HUDEP-2 (cell line): ENCODE data around the gene VILL.
A peak's percentile ranks its signal among the peaks of the same experiment; 100 is the strongest.
"Not testable (repeated sequence)": the region's sequence is repeated elsewhere in the genome, so short reads cannot be mapped to it uniquely, and the experiment has no call there.

Experiments
- DNase-seq, 76 experiments: peaks; one replicate each; lab custom pipeline; 2025; ENCODE audit not compliant: unreplicated experiment in 76 of 76; lab: John Stamatoyannopoulos, UW

The VILL gene

GRCh38 chr3:37984596-37984995, 6.0 kb upstream of the VILL start:
- no peak for DNase-seq

DNA sequence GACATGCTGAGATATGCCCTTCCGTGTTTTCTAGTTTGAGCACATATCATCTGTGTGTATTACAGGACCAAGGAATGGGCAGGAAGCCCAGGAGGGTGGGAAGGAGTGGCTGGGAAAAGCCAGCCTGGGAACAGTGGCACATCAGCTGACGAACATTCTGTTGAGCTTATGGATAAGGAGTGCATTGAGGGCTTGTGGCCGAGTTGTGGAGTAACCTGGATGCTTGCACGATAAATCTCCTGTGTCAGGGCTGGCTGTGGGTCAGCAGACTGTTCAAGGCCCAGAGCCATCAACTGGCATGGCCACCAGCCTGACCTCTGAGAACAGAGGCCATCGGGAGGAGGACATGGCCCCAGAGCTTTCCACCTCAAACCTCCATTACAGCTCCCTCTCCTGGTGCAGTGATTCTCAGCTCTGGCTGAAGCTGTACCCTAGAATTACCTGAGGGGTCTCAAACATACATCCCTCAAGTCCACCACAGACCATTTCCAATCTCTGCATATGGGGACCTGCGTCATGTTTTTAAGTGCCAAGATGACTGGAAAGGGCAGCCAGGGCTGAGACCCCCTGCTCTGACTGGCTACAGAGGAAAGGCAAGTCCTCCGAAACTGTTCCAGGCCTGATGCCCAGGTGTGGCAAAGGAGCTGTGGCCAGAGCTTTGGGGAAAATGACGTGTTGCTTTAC, 4.8 kb upstream of the VILL start:
- DNase-seq: no peak

- no peak for DNase-seq
Measured at GRCh38 chr3:37986479-37987314, 3.9 kb upstream of the VILL start.

DNA sequence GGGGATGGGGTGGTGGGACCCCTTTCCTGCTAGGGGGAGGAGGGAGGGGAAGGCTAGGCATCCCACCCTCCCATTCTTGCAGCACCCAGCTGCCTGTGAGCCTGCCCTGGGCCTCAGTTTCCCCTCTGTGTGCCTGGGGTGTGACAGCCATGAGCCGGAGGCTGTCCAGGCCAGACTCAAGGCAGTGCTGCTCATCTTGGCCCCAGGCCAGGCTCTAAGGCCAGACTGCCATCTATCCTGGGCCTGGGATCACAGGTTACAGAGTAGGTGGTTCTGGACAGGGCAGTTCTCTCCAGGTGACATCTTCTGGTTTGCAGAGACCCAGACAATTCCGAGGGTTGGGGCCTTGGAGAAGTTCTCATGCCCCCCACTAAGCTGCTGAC, 3.3 kb upstream of the VILL start:
- no peak for DNase-seq

- no peak for DNase-seq
Measured at GRCh38 chr3:37987751-37988179, 2.8 kb upstream of the VILL start.

DNA sequence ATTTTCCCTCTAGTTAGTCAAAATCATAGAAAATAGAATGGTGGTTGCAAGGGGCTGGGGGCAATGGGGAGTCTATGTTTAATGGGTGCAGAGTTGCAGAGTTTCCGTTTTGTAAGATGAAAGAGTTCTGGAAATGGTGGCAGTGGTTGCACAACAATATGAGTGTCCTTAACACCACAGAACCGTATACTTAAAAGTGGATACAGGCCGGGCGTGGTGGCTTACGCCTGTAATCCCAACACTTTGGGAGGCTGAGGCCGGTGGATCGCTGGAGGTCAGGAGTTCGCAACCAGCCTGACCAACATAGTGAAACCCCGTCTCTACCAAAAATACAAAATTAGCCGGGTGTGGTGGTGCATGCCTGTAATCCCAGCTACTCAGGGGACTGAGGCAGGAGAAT, 2.2 kb upstream of the VILL start:
- not testable (repeated sequence) for DNase-seq

- DNase-seq: no peak
Measured at GRCh38 chr3:37988931-37989525, 1.6 kb upstream of the VILL start.

DNA sequence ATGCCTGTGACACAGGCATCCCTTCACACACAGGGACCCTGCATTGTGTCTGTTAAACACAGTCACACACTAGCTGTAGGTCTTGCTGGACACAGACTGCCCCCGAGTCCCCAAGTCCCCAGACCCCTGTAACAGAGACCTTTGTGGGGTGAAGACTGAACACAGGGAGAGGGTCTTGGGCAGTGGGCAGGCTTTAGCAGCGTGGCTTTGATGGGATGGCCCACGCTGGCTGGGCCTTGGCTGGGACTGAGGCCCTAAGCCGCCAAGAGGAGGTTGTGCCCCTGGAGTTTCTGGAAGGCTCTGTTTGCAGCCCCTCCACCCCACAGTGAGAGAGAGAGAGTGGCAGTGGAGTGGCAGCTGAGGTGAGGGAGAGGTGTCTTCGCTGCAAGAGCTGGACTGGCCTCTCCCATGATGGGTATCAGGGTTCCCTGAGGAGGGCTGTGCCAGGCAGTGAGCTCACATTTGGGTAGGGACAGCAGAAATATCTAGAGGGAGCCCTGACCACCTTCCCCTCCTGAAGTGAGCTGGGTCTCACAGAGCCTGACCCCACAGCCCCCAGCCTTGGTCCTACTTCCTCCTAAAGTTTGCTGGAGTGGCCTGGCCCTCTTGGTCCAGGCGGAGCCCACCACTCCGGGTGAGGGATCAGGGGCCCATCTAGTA, 635 bp upstream of the VILL start:
- no peak for DNase-seq

DNA sequence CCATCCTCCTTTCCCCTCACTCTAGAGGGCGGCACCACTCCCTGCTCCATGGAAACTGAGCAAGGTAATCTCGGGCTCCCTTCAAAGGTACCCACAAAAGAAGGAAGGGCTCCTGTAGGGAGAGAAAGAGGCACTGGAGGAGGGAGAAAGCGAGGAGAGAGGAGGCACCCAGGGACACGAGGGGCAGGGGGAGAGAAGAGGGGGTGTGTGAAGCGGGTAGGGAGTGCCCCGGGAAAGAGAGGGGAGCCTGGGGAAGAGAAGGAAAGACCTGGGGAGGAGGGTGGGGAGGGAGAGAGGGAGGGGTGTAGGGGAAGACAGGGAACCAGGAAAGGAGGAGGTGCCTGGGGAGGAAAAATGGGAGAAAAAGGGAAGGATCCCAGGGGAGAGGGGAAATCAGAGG, 523 bp downstream of the VILL start:
- no peak for DNase-seq

DNA sequence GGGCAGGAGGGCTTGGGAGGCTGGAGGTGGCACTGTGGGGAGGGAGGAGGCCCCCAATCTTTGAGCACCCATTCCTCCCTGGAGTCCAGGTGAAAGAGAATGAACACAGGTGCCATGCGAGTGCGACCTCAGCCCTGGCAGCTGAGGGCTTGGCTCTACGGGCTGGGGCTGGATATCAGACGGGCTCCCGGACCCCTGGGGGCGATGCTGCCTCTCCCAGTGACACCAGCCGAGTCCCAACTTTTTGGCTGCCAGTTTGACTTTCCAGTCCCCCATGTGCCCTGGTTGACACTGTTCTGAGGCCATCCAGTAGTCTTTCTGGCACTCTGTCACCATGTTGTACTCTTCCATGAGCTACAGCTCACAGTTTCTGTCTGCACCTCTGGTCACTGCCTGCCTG, 1.2 kb downstream of the VILL start:
- DNase-seq: no peak

DNA sequence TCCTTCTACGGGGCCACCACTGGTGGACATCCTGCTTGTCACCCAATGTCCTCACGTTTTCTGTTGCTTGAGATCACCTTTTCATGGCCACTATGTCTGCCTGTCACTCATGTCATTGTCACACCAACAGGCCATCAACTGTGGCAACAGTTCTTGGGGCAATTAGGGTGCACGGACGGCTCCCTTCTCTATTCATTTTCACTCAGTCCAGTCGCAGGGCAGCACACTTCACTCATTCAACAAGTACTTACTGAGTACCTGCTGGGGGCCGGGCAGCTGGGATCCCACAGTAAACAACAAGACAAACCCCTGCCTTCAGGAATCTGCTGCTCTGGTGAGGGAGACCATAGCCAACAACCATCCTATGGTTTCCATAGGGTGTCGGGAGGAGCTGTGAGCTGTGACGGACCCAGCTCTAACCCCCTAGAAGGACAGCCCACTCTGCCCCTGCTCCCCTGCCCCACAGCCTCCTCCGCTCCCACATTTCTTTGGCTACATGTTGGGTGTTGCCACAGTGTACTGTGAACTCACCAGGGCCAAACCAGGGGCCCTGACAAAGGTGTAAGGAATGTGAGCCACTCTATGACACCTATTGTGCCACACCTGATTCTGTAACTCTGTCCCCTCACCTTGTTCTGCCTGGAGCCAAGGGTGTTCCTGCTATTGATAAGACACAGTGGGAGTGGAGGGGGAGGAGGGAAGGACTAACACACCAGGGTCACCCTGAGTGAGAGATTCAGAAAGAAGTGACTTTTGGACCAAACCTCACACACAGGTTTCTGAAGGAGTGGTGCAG, 1.9 kb downstream of the VILL start:
- no peak for DNase-seq

- no peak for DNase-seq
Measured at GRCh38 chr3:37993067-37993455, 2.5 kb downstream of the VILL start.

DNA sequence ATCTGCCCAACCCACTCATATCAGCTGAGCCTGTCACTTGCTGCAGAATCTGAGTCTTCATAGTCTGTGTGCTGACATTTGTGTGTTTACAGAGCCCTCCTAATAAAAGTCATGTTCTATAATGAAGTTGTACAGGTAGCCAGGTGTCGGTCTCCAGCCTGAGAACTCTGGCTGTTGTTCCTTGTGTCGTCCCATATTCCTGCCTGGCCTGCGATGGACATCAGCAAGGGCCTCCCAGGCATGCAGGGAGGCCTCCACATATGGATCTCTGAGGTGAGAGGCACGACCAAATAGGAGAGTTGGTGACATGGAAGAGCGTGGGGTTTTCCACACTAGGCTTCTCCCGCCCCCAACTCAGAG, 2.9 kb downstream of the VILL start:
- no peak for DNase-seq

- peak in 39 of 76 experiments; percentile 3 to 67 (median 44) for DNase-seq
Measured at GRCh38 chr3:37993820-37994638, 3.4 kb downstream of the VILL start.

DNA sequence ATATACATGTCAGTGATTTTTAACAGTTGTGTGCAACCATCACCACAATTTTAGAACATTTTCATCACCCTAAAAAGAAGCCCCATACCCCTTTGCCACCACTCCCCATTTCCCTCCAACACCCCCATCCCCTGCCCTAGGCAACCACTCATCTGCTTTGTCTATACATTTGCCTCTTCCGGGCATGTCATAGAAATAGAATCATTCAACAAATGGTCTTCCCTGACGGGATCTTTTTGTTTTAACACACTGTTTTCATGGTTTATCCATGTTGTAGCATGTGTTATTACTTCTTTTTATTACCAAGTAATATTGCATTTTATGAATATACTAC, 4.0 kb downstream of the VILL start:
- no peak for DNase-seq

DNA sequence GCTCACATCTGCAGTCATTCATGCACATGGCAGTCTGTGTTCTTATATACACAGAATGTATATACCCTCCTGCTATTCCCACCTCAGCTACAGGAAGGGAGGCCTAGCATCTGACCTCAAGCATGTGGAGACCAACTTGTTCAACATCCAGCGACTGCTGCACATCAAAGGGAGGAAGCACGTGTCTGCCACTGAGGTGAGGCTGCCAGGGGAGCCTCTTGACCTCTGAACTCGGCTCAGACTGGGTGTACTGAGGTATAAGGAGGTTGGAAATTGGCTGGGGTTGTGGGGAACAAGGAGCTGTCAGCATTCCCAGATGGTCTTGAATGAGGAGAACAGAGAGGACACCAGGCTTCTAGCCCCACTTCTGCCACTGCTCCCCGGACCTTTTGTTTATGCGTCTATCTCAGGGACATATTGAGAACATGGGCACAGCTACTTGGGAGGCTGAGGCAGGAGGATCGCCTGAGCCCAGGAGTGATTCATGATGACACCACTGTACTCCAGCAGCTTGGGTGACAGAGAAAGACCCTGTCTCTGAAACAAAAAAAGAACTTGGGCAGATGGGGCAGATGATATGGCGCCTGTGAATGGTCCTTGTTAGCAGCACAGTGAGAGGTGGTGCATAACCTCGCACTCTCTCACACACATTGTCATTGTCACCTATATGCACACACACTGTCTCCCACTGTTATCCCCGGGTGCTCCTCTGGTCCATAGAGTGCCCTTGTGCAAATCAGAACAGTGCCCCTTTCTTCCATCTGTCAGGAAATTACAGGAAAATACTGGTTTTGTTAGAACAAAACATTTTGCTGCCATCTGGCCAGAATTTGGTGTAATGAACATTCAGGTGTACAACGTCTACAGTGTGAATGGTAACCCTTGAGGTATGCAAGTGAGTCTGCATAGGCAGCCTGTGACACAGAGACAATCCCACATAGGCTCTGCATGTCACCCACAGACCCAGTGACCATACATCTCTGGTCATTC, 5.4 kb downstream of the VILL start:
- no peak for DNase-seq

DNA sequence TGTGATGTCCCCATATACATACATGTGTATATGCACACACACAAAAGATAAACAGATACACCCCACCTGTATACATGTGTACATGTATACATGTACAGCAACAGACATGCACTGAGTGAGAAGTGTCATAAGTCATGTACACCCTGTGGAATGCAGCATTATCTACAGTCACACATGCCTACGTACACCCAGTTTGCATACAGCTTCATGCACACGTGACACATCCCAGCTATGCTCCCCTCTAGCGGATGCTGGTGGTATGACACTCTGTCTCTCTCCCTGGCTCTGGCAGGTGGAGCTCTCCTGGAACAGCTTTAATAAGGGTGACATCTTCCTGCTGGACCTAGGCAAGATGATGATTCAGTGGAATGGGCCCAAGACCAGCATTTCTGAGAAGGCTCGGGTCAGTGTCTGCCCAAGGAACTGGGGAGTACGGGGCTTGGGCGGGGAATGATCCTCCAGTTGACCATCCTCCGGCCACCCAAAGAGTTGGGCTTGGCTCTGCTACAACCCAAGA, 6.3 kb downstream of the VILL start:
- peak in 71 of 76 experiments; percentile 12 to 83 (median 61) for DNase-seq

- no peak for DNase-seq
Measured at GRCh38 chr3:37997342-37997741, 6.8 kb downstream of the VILL start.
